ENCODE results near the gene DYDC2.
"Not testable (repeated sequence)": the region's sequence is repeated elsewhere in the genome, so short reads cannot be mapped to it uniquely, and the experiment has no call there.

DYDC2 gene, protein sequence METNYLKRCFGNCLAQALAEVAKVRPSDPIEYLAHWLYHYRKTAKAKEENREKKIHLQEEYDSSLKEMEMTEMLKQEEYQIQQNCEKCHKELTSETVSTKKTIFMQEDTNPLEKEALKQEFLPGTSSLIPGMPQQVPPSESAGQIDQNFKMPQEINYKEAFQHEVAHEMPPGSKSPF

DNA sequence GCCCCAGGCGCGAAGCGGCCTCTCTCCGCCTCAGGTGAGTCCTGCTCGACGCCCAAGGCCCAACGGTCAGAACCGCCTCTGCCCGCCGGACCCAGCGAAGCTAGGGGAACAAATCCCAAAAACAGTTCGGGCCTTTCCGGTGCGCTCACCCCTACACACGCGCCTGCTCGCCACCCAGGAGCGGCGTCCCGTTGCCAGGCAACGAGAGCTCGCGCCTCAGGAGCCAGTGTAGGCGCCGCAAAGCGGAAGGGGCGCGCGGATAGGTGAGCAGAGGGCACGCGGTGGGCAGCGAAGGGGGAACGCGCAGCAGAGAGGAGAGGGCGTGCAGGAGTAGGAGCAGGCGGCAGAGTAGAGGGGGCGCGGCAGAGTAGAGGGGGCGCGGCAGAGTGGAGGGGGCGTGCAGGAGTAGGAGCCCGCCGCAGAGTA lies at the start of gene DYDC2, which contains the start of gene DYDC1:
TSS of gene DYDC2 (plus strand) at position 219 of the 426 bp plus-strand sequence. CDS start 5,663 bp downstream, outside the sequence.
TSS of gene DYDC1 (minus strand) at position 193 of the 426 bp plus-strand sequence. CDS start 4,154 bp downstream, outside the sequence.
- DNase-seq: peak; percentile 5

DNA sequence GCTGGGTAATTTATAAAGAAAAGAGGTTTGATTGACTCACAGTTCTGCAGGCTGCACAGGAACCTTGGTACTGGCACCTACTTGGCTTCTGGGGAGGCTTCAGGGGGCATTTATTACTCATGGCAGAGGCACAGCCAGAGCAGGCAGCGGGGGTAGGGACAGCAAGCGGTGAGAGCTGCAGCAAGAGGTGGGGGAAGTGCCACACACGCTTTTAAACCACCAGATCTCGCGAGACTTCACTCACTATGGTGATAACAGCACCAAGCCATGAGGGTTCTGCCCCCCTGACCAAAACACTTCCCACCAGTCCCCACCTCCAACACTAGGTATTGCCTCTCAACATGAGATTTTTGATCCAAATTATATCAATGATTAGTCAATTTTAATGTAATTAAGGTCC lies 43.1 kb upstream of the DYDC2 start:
- no peak for DNase-seq

DNA sequence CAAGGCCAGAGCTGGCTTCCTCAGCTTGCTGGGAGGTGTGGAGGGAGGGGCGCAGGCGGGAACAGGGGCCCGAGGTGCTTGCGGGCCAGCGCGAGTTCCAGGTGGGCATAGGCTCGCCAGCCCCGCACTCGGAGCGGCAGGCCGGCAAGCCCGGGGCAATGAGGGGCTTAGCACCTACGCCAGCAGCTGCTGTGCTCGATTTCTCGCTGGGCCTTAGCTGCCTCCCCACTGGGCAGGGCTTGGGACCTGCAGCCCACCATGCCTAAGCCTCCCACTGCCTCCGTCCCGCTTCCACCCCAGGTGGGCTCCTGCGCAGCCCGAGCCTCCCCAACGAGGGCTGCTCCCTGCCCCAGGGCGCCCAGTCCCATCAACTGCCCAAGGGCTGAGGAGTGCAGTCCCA lies 41.2 kb upstream of the DYDC2 start:
- DNase-seq: no peak

DNA sequence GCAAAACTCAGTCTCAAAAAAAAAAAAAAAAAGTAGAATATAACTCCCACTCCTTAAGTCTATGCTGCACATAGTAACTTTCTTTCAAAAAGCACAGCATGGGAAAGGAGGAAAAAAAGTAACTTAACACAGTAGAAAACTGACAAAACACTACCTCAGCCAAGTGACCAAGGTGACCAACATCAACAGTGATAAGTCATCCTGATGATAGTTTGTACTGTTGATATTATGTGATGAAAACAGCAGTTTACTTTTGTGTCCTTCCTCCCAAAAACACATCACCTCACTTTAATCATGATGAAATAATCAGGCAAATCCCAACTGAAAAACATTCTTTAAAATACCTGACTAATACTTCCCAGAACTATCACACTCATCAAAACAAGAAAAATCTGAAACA lies 37.8 kb upstream of the DYDC2 start:
- DNase-seq: no peak

DNA sequence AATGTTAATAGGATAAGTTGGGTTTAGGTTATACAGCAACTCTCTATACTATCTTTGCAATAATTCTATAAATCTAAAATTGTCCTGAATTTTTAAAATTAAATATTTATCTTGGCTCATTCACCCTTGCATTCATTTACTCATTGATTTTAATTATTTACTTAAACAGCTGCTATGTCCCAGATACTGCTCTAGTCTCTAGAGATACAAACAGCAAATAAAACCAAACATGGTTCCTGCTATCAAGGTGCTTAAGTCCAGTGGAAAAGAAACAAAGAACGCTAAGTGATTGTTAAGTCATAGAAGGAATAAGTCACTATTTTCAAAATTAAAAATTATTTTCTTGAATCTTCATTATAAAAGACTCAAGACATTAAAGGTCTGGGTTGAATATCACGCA lies 37.3 kb upstream of the DYDC2 start:
- DNase-seq: no peak

DNA sequence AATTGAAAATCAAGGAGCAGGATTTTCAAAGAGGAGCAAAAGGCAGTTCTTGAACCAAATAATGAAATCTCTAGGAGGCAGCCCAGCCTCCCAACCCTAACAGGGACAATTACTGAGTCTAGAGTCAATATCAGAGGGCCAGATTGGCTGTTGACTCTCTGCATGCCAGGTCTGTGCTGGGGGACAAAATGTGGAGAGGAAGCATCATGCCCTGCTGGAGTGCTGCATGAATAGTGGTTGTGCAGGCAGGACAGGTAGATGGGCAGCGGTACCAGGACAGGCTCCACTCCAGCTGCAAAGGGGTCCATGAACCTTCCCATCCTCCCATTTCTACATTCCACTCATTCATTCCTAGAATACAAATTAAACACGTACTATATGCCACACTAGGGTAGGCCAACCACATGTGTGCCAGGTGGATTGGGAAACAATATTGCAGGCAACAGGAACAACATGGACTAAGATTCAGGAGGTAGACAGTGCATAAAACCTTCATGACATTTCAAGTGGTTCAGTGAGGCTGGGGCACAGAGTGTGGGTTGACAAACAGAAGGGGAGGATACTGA lies 36.8 kb upstream of the DYDC2 start:
- no peak for DNase-seq

DNA sequence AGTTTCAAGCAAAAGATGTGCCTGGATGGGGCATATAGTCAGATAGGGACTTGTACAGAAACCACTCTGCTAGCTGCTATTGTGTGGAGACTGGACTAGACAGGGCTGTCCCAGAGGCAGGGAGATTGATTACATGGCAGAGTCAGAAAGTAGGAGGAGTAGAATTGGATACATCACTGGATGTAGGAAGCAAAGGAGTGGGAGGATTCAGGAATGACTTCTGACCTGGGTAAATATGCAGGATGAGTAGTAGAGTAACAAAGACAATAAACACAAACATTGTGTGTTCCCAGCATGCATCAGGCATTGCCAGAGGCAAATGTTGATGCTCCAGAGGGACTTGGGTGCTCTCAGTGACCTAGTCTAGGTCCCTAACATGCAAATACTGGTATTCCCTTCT lies 36.2 kb upstream of the DYDC2 start:
- DNase-seq: no peak

DNA sequence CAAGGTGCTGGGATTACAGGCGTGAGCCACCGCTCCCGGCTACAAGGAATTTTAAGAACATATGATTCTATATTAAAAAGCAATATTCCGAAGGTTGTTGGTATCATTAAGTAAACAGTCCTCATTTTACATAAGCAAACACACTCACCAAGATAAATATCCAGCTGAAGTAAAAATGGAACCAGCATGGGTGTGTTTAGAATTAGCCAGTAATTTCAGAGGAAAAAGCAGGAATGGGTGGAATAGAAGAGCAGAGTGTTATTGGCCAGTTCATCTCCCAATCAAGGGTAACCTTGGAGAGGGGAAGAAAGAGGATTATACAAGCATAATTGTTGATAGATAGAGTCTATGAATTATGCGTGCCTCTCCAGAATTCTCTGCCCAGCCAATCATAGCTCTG lies 35.4 kb upstream of the DYDC2 start:
- DNase-seq: no peak

DNA sequence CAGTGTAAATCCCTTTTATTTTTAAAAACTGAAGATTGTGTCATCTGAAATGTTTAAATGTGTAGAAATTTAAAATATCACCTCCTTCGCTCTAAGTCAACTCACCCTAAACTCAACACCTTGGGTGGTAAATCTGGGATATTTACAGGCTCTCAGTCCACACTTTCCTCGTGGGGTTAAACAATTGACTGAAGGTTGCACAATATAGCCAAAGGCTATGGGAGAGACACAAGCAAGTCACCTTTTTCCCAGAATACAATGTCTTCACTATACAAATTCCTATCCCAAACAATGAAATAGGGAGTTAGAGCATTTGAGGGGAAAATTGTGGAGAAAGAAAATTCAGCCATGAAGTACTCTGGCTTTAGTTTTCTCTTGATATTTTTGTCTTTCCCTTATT lies 34.4 kb upstream of the DYDC2 start:
- no peak for DNase-seq

DNA sequence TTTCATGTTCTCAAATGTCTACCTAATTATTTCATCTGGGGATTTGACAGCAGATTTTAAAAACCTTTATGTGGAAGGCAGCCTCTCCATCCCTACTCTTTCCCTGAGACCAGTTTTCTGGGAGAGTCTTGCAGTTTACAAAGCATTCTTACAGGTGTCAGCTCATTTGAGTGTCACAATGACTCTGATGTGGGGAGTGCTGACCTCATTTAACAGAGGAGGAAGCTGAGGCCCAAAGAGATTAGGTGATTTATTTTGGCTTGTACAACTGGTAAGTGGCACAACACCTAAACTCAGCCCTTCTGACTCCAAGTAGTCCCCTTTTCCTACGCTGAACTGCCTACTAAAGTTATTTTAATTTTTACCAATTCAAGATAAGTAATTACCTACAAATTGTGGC lies 33.9 kb upstream of the DYDC2 start:
- no peak for DNase-seq

DNA sequence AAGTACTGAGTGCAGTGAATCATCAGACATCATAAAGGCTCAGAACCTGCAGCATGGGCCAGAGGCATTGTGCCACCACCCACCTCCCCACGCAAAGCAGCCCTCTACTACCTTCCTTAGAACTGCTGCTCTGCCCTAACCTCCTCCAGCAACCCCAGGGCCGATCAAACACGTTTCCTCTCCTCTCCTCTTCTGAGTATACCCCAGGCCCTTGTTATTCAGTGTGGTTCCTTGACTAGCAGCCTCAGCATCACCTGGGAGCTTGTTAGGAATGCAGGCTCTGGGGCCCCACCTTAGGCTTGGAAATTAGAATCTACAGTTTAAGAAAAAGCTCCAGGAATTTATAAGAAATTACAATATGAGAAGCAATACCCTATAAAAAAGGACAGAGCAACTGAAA lies 33.3 kb upstream of the DYDC2 start:
- DNase-seq: no peak

DNA sequence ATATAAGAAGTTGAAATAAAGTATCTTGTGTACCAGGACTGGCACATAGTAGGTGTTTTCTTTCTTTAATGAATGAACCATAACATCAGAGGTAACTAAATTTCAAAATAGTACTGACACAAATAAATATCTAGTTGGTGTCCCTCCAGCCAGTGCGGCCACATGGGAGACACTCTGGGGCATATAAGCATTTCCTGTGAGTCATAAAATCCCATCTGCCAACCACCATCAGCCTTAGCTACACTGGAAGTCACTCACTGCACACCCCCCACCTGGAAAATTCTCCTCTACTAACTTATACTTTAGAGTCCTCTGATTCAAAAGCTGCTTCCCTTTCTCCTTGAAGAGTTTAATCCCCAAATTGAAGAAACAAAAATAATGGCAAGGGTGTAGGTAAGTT lies 32.5 kb upstream of the DYDC2 start:
- DNase-seq: no peak

DNA sequence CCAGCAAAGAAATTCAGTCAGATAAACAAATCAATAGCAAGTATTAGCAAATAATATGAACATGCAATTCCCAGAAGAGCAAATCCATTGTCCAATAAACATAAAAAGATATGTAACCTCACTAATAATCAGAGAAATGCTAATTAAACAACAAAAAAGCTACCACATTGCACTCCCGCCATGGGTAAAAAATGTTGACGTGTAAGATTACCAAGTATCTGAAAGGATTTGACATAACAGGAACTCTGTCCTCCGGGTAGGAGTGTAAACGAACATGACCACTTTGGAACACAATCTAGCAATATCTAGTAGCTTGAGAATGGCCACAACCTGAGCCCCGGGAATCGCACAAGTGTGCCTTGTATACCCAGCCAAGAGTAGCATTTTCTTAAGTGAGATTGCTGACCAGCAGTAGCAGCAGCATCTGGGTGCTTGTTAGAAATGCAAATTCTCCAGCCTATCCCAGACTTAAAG lies 31.7 kb upstream of the DYDC2 start:
- DNase-seq: no peak

DNA sequence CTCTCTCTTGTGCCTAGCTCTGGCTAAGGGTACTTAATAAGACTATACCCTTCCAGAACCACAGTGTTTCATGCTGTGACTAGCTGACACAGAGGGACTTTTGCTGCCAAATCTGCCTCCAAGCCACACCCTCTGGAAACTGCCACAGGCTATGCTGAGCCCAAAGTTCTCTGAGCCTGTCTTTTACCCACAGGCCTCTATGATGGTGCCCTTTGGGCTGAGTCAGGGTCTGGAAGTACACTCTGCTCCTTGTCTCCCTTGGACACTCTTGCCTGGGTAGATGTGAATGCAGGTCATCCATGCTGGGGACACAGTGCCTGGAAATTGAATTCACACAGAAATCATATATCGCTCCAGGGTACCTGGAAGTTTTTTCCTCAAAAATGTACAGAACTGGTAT lies 22.6 kb upstream of the DYDC2 start:
- no peak for DNase-seq

DNA sequence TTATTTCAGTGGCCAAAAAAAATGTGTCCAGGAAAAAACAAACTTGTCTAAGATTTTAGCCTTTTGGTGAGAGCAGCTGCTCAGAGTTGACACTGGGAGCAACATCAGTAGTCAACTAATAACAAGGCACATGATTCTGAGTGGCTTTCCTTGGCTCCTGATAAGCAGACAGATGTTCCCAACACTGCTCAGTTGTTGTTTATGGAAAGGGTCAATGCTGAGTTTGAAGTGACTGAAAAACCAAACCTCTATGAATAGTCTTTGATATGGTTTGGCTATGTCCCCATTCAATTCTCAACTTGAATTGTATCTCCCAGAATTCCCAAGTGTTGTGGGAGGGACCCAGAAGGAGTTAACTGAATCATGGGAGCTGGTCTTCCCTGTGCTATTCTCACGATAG lies 12.3 kb upstream of the DYDC2 start:
- DNase-seq: no peak

DNA sequence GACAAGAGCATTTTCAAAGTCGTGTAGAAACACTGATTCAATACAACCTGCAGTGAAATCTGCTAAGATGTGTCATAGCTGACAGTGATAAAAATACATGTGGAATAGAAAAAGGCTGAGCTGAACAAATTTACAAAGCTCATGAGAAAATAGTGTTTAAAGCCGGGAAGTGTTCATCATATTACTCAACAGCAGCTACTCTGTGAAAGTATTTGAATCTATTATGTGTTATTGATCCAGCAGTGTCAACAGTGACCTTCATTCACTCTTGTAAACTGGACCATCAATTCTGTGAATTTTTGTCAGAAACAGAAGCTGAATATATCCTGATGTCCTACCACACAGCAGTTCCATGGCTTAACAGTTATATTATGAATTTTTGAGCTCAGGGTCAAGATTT lies 11.7 kb upstream of the DYDC2 start:
- DNase-seq: no peak

DNA sequence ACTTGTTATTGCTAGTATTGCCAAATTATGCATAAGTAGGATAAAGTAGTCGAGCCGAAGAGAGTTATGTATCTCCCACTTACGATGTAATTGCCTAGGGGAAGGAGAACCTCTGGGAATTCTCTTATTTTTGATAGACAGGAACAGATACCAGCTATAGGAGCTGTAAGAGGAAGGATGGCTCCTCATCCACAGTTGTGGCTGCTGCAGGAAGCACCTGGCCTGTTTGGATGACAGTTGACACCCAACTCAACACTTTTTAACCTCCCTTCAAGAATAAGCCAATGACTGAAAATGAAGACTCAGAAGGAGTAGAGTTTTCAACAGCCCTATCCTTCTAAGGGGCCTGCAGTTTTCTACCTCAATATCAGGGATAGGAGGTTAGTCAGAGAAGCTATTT lies 6.3 kb upstream of the DYDC2 start:
- no peak for DNase-seq

DNA sequence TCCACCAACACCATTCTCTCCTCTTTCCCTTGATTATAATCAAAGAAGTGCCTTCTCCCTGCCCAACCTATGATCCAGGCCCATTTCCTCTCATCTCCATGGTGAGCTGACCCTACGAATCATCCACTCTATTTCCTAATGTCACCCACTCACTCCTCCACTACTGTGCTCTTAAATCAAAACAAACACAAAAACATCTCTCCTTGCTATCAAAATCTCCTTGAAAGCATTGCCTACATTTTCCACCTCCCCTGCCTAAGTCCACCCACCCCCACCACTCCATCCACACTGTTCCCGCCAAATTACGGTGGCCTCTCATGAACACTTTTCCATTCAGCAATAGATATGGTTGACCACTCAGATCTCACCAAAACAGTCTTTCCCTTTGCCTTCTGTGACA lies 5.4 kb upstream of the DYDC2 start:
- no peak for DNase-seq

DNA sequence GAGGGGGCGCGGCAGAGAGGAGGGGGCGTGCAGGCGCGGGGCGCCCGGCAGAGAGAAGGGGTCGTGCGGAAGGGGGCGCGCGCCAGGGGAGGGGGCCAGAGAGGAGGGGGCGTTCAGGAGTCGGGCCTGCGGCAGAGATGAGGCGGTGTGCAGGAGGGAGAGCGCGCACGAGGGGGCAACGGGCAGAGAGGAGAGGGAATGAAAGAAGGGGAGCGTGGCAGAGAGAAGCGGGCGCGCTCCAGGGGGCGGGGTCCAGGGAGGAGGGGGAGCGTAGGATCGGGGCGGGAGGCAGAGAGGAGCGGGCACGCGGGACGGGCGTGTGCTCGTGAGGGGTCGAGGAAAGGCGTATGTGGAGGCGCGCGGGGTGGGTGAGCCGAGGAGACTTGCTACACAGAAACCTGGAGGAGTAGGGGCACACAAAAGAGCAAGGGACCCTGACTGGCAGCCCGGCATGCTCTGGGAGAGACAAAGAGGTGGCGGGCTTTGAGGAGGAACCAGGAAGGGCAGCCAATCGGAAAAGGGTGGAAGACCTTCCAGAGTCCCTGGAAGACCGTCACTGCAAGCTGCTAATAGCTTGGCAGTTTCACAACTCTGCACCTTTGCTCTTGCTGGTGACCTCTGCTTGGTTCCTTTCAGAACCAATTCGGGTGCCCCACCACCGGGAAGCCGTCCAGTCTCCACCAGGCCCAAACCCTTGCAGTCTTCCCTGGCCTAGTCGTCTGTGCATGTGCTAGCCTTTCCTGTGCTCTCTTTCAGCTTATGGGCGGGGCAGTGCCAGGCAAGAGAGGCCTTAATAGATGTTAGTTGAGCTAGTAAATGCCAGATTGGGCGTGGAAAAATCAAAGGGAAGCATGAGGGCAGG lies 639 bp downstream of the DYDC2 start:
- DNase-seq: no peak

DNA sequence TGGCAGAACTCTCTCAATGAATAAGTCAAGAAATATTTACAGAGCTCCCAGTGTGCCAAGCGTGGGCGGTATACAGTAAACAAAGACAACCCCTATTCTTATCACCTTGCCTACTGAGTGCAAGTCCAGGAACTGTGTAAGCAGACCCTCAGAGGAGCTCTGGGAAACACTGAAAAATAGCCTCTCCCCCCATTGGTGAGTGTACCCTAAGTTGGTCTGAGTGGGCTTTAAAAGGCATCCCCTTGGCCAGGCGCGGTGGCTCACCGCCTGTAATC lies 1.2 kb downstream of the DYDC2 start:
- DNase-seq: no peak

DNA sequence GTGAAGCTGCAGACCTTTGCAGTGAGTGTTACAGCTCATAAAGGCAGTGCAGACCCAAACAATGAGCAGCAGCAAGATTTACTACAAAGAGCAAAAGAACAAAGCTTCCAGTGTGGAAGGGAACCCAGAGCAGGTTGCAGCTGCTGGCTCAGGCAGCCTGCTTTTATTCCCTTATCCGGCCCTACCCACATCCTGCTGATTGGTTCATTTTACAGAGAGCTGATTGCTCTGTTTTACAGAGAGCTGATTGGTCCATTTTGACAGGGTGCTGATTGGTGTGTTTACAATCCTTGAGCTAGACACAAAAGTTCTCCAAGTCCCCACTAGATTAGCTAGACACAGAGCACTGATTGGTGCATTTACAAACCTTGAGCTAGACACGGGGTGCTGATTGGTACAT lies 2.3 kb downstream of the DYDC2 start:
- DNase-seq: not testable (repeated sequence)

DNA sequence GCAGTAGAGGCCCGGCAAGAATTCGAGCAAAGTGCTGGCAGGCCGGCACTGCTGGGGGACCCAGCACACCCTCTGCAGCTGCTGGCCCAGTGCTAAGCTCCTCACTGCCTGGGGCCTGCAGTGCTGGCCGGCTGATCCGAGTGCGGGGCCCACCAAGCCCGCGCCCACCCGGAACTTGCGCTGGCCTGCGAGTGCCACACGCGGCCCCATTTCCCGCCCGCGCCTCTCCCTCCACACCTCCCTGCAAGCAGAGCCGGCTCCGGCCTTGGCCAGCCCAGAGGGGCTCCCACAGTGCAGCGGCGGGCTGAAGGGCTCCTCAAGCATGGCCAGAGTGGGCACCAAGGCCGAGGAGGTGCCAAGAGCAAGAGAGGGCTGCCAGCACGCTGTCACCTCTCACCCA lies 3.1 kb downstream of the DYDC2 start:
- no peak for DNase-seq

DNA sequence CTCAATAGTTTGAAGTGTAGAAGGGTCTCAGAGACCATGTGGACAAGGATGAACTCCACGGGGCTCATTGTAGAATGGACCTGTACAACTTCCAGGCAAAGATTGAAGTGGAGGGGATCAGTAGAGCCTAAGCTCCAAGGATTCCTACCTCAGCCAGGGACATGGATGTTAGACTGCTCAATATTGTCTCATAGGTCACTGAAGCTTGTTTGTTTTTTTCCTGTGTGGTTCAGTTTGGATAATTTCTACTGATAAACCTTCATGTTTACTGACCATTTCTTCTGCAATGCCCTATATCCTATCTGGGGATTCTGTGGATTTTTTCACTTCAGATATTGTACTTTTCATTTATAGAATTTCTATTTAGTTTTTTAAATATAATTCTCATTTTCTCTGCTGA lies 8.9 kb downstream of the DYDC2 start:
- no peak for DNase-seq

DNA sequence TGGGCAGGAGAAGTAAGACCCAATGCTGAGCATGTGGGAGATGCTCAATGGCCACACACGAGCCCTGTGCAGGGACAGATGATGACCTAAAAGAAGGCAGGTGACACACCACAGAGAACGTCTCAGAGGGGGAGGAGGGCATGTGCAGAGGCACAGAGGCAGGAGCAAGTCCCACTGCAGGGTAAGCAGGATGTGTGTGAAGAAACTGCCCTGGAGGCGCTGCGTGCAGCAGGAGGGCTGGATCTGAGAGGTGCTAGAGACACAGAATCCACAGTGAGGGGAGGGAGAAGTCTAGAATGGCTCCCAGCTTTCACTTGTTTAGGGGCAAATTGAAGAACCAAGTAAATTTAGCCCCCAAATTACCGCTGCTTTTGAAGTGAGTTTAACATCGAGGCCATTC lies 14.9 kb downstream of the DYDC2 start:
- no peak for DNase-seq
